GM19452 (cell line): Measurements from ENCODE around the gene HPS1.
"Not testable (repeated sequence)": the region's sequence is repeated elsewhere in the genome, so short reads cannot be mapped to it uniquely, and the experiment has no call there.

ENCODE experiments used
- ATAC-seq: cut with Tn5 transposase; IDR thresholded peaks from one replicate; pipeline ENCODE4 v1.9.1; 2021; ENCODE audit not compliant: unreplicated experiment

HPS1 gene

DNA sequence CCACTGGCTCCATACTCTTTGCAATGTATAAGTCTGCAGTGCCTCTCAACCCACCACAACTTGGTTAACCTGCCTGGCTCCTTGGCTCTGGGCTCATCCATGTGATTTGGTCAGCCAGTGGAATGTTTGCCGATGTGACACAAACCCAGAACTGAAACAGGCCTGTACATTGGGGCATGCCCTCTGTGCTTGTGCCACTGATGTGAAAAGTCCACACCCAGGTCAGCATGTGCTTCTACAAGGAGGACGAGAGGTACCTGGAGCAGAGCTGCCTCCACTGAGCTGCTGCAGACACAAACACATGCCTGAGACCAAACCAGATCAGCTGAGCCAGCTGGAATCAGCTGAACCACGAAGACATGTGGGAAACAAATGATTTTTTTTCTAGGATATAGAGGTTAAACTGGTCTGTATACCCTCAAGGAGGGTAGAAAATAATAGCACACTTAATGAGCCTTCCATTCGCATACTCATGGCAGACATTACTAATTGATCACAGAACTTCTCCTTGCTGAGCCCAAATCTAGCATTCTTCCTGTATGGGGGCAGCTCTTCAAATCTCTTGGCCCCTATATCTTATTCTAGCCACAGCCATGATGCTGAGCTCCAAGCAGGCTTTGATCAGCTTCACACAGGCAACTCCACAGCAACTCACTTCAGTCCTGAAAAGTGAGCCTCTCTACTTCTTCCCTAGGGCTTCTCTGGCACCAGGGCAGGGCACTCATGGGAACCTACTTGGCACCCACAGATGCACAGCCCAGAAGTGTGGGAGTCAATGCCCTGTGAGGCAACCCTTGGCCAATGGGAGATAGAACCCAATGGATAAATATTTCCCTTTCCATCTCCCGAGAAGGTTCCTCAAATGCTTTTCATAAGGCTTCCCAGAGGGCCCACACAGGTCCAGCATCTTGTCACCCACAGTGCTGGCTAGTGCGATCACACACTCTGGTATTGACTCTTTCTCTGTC lies 50.4 kb downstream of the HPS1 start:
- ATAC-seq, result no peak

- no peak for ATAC-seq
Measured at GRCh38 chr10:98394851-98395440, 51.8 kb downstream of the HPS1 start.

DNA sequence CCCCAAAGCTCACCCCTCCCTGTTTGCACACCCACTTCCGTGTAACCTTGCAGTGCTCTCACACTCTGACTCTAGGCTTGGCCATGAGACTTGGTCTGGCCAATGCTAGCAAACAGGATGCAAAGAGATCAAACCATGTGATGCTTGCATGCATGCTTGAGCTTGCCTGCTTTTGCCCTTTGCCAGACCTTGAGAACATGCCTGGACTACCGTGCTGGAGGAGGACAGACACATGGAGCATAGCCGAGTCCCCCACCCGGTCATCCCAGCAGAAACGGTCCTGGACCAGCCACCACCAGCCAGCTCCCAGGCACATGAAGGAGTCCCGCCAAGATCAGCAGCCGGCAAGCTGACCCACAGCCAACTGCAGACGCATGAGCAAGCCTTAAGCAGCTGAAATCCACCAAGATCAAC lies 55.1 kb downstream of the HPS1 start:
- no peak for ATAC-seq

DNA sequence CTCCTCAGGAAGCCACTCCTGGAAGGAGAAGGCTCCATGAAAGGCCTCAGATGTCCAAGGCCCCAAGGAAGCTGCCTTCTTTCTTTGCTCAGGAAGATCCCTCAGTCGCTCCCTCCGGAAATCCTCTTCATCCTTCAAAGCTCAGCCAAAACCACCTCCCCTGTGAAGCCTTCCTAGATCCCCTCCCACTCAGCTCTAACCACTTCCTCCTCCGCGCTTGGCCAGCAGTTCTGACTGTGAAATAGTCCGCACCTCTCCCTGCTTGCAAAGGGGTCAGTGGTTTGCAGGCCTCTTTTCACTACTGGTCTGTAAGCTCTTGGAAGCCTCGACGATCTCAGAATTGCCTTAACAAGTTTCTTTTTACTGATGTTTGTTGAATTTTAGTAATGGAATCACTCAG lies 55.7 kb downstream of the HPS1 start:
- ATAC-seq, result no peak

DNA sequence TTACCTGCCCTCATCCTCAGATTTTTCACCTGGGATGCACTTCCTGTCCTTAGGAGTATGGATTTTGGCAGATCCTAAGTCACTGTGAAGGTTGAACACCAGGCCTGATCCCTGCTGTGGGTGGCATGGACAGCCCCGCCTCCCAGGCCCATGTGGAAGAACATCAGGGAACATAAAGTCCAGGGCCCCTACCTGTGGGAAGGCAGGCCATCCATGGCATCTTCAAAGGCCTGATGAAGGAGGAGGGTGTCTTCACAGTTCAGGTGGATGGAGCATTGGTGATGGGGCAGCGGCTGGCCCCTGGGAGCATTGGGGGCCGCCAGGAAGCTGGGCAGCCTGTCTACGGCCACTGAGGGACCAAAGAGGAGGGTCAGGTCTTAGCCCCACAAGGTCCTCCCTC lies 56.3 kb downstream of the HPS1 start:
- ATAC-seq, result no peak

GRCh38 chr10:98389398-98389797 lies 57.3 kb downstream of the HPS1 start:
- ATAC-seq, result no peak

- ATAC-seq, result no peak
Measured at GRCh38 chr10:98388101-98388655, 58.6 kb downstream of the HPS1 start.

DNA sequence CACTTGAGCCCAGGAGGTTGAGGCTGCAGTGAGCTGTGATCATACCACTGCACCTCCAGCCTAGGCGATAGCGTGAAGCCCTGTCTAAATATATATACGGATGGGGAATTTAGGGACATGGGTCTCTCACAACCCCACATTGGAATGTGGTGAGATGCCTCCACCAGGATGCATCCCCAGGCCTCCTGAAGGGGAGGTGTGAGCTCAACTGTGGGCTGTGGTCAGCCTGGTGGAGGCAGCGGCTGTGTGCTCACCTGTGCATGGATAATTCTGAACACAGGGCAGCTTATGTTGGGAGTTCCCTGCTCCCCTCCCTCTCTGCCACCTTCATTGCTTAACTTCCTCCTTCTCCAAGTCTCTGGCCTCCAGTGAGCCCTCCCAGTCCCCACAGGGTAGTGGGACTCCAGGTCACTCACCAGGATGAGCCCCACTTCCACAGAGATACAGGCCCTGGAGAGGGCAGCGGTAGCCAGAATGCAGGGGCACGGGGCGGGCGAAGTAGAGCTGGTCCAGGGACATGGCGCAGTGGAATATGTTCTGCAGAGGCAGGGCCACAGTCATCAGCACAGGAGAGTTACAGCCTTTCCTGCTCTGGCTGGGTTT lies 62.1 kb downstream of the HPS1 start:
- no peak for ATAC-seq

DNA sequence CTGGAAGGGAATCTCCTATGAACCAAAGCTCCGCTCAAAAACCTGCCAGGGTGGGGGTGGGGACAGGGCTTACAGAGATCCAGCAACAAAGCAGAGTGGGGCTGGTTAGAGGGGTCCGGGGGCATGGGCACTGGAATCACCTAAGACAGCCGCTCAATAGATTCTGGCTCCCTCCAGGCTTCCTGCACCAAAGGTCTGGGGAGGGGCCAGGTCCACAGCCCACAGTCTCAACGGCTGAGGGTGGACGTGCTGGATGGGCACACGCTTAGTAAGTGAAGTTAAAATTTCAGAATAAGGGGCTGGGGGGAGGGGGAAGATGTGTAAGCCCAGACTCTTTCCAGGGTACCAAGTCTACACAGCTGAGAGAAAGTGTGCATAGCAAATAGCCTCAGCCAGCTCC lies 62.9 kb downstream of the HPS1 start:
- ATAC-seq, result no peak

DNA sequence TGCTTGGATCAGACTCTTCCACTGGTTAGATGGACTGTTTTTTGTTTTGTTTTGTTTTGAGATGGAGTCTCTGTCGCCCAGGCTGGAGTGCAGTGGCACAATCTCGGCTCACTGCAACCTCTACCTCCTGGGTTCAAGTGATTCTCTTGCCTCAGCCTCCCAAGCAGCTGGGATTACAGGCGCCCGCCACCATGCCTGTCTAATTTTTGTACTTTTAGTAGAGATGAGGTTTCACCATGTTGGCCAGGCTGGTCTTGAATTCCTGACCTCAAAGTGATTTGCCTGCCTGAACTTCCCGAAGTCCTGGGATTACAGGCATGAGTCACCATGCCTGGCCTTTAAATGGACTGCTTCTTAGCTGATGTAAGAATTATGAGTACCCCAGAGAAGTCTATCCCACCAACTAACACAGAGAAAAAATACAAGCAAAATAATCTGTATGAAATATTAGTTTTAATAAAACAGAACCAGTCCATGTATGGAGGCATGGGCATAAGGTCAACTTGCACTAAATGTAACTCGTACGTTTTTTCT lies 63.5 kb downstream of the HPS1 start:
- ATAC-seq, result not testable (repeated sequence)

DNA sequence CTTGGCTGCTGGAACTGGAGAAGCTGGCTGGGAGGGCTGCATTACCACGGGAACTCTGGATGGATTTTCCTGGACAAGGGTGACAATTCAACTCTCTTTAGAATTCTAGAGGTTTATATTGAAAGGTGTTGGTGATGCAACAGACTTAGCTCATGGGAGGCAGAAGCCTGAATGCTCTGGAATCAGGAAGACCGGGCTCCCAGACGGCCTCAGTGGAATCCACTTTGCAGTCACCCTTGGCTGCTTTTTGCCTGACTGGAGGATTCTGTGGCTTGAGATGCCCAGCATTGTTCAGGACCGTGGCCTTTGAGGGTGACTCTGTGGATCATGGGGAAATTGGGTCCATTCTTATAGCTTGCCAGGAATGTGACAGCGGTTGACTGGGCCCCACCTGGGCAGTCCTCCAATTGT lies 64.0 kb downstream of the HPS1 start:
- ATAC-seq, result no peak

DNA sequence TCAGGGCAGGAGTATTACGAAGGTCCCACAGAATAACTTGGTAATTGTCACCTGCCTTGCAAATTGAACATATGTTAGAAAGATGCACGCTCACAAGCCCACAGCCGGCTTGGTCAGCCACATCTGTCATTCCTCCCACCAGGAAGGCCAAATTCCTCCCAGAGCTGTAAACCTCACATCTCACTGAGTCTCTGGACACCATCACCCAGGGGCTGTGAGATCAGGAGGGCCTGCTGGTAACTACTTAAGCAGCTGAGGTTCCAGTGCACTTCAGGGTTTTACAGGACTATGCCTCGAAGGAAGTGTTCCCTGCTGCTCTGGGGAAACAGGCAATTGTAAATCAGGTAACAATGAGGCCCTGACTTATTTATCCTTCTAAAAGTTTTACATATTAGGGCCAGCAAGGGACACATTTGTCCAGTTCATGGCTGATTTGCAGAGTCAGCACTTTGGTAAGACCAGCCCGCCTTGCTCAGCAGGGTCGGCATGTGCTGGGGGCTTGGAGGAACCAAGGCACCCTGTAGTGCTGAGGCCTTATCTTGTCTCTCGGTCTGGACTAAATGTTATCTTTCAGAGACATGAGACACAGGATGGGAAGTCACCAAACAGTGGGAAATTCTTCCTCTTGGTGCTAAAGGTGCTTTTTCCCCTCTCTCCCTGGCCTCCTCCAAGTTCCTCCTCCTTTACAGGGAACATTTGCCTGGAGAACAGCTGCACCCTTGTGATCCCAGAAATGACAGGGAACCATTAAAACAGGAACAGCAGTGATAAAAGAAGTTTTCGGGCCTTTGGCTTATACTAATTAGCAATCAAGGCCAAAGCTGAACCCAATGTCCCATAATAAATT lies 66.0 kb downstream of the HPS1 start:
- no peak for ATAC-seq

DNA sequence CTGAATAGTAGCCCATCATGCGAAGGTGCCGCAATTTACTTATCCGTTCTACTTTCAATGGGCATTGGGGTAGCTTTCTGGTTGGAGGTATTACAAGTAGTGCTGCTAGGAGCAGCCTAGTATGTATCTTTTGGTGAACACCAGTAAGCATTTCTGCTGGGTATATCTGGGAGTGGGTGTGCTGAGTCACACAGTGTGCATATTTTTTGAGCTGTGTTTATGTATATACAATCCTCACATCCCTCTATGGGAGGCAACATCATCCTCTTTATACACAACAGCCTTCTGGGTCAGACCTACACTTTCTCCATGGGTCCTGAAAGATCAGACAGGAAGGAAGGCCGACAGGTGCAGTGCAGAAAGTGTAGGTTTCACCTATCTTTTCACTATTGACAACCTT lies 68.0 kb downstream of the HPS1 start:
- no peak for ATAC-seq

- no peak for ATAC-seq
Measured at GRCh38 chr10:98377536-98377935, 69.2 kb downstream of the HPS1 start.

DNA sequence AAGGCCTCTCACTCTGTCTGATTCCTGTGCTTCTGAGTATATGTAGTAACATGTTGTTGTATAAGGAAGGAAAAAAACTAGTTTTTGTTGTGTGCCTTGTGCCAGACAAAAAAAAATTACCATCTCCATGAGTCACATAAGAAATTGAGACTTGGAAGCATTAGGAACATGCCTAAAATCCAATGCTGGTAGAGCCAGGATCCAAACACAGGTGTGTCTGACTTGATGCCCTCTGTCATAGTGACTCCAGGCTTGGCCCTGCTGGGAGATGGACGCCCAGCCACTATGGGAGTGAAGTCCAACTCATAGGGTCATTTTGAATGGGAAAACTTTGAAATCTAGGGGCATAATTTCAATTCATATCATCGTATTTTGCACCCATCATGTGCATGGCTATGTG lies 69.7 kb downstream of the HPS1 start:
- no peak for ATAC-seq

GRCh38 chr10:98376485-98376884 lies 70.2 kb downstream of the HPS1 start:
- ATAC-seq, result no peak

DNA sequence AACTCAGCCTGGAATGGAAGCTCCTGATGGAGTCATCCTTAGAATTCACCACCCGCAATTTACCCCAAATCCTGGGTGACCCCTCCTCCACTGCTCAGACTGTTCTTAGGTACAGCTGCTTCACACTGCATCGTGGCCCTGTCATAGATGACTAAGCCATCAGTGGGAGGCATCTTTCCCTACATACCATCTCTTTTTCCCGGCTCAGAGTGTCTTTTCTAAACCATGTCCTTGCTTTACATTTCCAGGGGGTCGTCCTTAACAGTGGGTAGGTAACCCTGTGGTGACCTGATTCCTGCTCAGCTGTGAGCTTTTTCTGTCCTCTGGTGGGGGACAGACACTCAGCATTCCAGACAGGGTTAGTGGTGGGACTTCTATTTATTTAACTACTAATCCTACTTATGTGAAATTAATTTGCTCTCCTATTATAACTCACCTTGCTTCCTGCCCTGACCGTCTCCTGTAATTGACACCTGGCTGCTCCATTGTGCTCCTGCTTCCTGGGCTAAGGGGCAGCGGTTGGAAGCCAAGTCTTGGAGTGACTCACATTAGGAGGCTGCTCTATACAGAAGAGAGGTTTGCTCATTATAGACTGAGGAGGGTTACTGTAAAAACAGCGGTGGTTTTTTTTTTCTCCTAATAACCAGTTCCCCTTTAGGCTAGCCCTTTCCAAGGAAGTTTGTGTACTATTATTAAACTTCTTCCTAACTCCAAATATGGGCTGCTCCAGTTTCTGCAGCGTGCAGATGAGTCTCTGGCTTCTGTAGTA lies 72.3 kb downstream of the HPS1 start:
- no peak for ATAC-seq

DNA sequence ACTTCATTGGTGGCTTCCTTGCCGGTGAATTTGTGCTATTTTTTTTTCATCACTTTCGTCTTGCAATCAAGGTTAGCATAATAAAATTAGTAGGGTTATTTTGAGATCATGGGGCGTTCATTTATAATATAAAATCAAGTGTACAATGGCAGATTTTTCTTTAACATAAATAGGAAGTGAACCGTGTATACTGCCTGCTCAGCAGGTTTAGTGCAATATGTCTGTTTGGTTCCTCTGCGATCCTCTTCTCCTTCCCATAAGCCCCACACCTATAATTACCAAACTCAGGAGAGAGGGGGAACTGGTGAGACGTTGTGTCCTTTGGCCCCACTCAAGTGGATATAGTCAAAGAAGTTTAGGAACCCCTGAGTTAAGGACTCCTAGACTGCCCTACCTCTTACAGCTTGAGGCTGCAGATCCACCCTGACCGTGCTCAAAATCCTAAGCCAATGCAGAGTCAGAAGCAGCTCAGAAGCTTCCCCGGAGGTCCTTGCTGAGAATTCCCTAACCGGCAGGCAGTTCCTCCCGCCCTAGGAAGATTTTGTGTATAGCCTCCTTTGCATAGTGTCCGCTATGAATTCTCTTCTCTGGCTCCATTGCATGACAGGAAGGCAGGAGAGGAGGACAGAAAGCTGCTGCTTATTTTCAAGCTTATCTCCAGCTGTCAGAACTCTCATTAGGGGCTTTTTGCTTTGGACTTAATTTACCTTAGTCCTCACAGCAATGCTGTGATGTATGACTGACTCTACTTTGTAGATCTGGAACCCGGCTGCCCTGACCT lies 73.3 kb downstream of the HPS1 start:
- ATAC-seq, result no peak
